GM18511 (cell line): ENCODE data around the gene SOX5.
"Not testable (repeated sequence)": the region's sequence is repeated elsewhere in the genome, so short reads cannot be mapped to it uniquely, and the experiment has no call there.

Experiments
- ATAC-seq: cut with Tn5 transposase; IDR thresholded peaks from one replicate; pipeline ENCODE4 v1.9.1; 2021; ENCODE audit warnings: mild to moderate bottlenecking, moderate library complexity; ENCODE audit not compliant: unreplicated experiment

Gene SOX5

DNA sequence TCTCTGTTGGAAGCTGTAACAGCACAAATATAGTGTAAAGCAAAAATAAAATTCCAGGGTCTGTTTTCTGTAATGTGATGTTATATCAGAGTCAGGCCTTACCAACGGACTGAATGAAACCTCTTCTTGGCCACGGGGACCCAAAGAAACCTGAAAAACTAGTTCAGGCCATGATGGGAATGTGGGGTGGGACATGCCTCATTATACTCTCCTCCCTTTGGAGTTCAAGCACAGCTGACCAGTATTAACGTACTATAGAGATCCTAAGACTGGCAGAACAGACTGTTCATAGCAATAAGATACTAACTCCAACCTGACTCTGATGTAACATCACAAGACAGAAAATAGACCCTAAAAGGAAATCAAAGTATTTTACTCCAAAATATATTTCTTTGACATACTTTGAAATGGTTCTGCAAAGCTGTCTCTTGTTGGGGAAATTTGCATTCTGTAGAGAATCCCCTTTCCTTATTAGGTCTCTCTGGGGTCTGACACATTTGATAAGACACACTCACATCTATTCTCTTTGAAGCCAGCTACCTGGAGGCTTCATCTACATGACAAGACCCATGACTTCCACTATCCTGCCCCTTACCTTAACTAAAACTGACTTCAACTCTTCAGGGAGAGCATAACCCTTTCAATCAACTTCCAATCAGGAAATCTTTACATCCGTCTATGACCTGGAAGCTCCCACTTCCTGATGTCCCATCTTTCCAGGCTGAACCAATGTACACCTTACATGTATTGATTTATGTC lies 444.6 kb downstream of the SOX5 start:
- ATAC-seq: no peak

DNA sequence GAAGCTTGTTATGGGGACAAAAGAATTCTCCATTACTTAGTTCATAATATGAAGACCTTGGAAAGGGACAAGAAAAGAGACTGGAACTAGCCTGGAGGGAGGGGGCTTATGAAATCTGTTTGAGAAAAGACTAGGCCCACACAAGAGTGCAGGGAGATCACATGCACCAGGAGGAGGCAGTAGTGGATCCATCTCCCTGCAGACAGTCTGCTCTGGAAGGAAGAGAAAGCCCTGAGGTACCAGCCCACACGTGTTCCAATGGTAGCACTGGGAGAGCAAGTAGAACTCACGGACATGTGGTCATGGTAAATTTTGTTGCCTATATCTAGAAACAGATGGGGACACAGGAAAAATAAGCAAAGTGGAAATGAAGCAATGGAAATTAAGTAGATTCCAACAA lies 445.4 kb downstream of the SOX5 start:
- ATAC-seq: no peak

DNA sequence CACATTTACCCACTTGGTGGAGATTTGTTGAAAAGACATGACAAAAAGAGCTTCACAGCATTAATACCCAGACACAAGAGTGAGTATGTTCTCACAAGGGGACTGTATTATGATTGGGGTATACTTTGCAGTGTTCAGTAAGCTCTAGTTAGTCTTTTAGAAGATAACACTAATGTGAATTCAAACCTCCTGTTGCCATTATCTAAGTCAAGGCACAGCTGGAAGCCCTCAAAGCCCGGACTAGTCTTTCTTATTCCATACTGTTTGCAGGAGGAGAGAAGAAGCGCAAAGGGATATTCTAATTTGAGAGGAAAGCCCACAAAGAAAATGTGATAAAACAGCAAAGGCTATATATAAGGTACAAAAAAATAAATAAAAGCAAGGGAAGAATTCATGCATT lies 445.9 kb downstream of the SOX5 start:
- ATAC-seq: no peak

DNA sequence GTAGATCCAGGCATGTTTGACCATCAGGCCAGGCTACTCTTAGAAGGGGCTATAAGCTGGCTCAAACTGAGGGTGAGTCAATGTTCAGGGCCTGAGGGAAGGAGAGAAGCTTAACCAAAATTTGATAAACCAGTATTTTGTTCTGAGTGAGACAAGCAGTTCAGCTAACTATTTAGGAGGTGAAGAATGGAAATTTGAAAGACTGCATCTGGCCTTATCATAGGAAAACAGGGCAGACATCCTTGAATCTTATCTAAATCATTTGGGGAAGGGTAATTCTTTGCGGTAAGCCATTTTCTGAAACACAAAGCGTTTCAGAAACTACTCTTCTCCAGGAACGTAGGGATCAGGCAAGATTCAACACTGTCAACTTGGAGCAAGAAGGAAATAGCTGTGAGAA lies 447.2 kb downstream of the SOX5 start:
- ATAC-seq: no peak

DNA sequence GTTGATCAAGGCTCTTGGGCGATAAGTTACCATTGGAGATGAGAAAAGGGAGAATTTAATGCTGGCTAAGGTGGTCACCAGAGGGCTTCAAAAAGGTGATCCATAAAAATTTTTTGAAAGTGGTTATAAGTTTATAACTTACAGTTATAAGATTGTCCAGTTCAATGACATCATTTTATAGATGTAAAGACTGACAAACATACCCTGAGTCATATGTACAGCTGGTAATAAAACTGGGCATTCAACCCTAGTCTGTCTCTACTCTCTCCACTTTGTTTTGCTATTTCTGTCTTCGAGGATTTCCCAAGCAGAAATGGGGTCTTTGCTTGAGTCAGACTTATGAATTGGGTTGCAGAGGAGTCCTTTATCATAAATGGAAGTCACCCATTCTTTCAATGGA lies 454.0 kb downstream of the SOX5 start:
- no peak for ATAC-seq

DNA sequence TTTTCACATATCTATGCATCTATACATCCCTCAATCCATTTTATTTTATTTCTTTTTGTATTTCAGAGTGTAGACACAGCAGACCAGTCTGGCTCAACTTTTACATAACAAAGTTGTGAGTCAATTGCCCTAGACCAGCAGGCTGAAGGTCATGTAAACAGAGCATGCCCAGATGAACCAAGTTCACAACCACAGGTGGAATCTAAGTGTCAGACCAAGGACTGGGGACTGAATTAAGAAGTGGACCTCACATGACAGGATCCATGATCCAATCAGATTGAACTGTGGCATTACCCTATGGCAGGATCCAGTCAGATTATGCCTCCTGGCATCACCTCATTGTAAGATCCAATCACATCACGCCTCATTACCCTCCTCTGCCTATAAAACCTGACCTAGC lies 455.8 kb downstream of the SOX5 start:
- ATAC-seq: no peak

DNA sequence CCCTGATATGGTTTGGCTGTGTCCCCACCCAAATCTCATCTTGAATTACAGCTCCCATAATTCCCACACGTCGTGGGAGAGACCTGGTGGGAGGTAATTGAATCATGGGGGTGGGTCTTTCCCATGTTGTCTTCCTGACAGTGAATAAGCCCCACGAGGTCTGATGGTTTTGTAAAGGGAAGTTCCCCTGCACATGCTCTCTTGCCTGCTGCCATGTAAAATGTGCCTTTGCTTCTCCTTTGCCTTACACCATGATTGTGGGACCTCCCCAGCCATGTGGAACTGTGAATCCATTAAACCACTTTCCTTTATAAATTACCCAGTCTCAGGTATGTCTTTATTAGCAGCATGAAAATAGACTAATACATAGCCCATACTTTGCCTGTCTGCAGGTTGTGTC lies 458.4 kb downstream of the SOX5 start:
- not testable (repeated sequence) for ATAC-seq

DNA sequence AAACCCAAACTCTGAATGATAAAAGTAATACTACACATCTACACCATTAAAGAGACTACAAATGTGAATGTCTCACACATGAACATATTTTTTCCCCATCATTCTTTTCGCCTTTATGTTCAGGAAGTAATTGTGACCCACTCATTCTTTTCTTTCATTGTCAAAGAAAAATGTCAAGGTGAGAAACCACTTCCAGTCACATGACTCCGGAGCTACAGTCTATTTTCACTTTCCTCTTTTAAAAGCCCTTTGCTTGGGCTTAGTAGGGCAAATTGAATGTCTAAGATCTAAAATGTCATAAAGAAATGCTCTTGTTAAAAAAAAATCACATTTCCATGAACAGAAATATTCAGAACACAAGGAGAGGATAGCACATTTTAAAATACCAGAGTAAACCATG lies 461.3 kb downstream of the SOX5 start:
- ATAC-seq: no peak

DNA sequence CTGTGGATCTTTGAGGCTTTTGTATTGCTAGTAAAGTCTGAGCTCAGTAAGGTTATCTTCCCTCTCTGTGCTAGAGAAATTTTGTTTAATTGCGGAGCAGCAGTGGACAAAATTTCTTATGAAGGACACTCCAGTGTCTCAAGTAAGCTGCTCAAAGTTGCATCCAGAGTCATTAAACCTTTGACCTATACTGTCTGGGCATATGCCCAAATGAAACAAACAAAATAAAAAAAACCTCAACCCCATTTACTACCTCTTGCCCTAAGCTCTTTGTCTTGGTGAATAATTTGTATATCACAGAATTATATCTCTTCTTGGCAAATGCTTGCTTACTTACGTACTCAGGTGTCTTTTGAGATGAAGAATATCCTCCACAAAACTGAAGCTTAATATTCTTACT lies 465.2 kb downstream of the SOX5 start:
- ATAC-seq: no peak

DNA sequence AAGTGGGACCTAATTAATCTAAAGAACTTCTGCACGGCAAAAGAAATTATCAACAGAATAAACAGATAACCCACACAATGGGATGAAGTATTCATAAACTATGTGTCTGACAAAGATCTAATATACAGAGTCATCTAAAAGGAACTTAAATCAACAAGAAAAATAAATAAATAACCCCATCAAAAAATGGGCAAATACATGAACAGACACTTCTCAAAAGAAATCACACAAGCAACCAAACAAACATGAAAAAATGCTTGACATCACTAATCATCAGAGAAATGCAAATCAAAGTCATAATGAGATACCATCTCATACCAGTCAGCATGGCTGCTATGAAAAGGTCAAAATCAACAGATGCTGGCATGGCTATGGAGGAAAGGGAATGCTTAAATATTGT lies 466.9 kb downstream of the SOX5 start:
- ATAC-seq: no peak
